ENCODE data around the gene METTL1. TPM values are rescaled to one million over a fixed set of nuclear protein-coding genes. Genes with fewer than 3 reads are reported as not detected.

Gene METTL1
- total and polyA plus RNA-seq, 2 donors (not counting 1 experiment from before 2014, with no cell fraction given), result 9.1 to 9.2 TPM

DNA sequence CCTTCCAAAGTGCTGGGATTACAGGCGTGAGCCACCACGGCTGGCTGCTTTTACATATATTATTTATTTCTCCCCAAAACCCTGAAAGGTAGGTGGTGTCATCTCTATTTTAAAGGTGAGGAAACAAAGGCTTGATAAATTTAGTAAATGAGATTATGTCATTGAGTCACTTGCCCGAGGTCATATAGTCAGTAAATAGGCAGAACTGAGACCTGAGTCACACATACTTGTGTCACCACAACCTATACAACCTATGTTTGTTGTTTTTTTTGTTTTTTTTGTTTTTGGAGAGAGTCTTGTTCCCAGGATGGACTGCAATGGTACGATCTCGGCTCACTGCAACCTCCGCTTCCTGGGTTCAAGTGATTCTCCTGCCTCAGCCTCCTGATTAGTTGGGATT lies 23.4 kb upstream of the METTL1 start:
- H3K4me3 ChIP-seq (ENCODE audit: control extremely low read depth in 1 of 5, extremely low read depth in 1 of 5, insufficient read depth in 1 of 5, low read depth in 2 of 5, low read length in 4 of 5), result no peak overlapping the region
- no peak overlapping the region for H2AFZ ChIP-seq (ENCODE audit: insufficient read depth, low read depth, low read length, poor library complexity, severe bottlenecking)
- Mint-ChIP-seq H3K4me1 (no peaks in the 10 kb centered on the region), H3K27ac (no peak overlapping the region), H3K4me3 (no peak overlapping the region), H3K9me3 (ENCODE audit: insufficient read depth) (no peaks in the 10 kb centered on the region), H3K27me3 (no peaks in the 10 kb centered on the region)
- CTCF ChIA-PET, result interaction anchor here (1.6 kb wide), 1 partner anchor 8 kb away, joined by 6 read pairs; no protein-coding TSS in a partner anchor
- peaks cover 0 to 62% of the 10 kb centered on the region in 2 experiments for H3K36me3 ChIP-seq (replicated peaks in 1 of 2; ENCODE audit: control extremely low read depth in 1 of 2, control insufficient read depth in 1 of 2, extremely low read depth in 1 of 2, insufficient read depth in 2 of 2, low read length in 1 of 2)
- H3K79me2 ChIP-seq (ENCODE audit: control insufficient read depth, insufficient read depth, low read length), result peaks cover 7% of the 10 kb centered on the region
- intact Hi-C loops (cut with micrococcal nuclease), result no loop called here
- H4K20me1 ChIP-seq (ENCODE audit: control insufficient read depth, insufficient read depth, low read length, poor library complexity, severe bottlenecking), result no peaks in the 10 kb centered on the region
- H3K9me3 ChIP-seq (ENCODE audit: control extremely low read depth in 1 of 3, control insufficient read depth in 2 of 3, insufficient read depth in 1 of 3, low read length in 2 of 3), result no peaks in the 10 kb centered on the region
- ATAC-seq (ENCODE audit: low read depth) (no peak), DNase-seq (no peak)
- H3K9ac ChIP-seq (ENCODE audit: low read length), result no peak overlapping the region
- 92% methylated on average over 3 of the region's 6 CpGs for WGBS (ENCODE audit: insufficient coverage)
- POLR2A ChIA-PET, result no interaction called here
- H3K4me2 ChIP-seq (replicated peaks; ENCODE audit: low read depth, low read length, poor library complexity, severe bottlenecking), result no peak overlapping the region
- TF ChIP-seq, protein P1, sequence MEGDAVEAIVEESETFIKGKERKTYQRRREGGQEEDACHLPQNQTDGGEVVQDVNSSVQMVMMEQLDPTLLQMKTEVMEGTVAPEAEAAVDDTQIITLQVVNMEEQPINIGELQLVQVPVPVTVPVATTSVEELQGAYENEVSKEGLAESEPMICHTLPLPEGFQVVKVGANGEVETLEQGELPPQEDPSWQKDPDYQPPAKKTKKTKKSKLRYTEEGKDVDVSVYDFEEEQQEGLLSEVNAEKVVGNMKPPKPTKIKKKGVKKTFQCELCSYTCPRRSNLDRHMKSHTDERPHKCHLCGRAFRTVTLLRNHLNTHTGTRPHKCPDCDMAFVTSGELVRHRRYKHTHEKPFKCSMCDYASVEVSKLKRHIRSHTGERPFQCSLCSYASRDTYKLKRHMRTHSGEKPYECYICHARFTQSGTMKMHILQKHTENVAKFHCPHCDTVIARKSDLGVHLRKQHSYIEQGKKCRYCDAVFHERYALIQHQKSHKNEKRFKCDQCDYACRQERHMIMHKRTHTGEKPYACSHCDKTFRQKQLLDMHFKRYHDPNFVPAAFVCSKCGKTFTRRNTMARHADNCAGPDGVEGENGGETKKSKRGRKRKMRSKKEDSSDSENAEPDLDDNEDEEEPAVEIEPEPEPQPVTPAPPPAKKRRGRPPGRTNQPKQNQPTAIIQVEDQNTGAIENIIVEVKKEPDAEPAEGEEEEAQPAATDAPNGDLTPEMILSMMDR (IDR thresholded peaks at IDR 0.05), result no peak
- TF ChIP-seq EZH2 (IDR thresholded peaks at IDR 0.05; ENCODE audit: borderline replicate concordance, insufficient read depth, low read depth, low read length, poor library complexity, severe bottlenecking), result no peak
- no peak overlapping the region for H3K27ac ChIP-seq (ENCODE audit: low read length in 2 of 2)
- H3K4me1 ChIP-seq (ENCODE audit: control insufficient read depth in 2 of 2, insufficient read depth in 2 of 2, low read length in 2 of 2), result no peaks in the 10 kb centered on the region
- no peaks in the 10 kb centered on the region for H3K27me3 ChIP-seq (replicated peaks in 1 of 4; ENCODE audit: control extremely low read depth in 1 of 4, control insufficient read depth in 3 of 4, insufficient read depth in 4 of 4, low read length in 3 of 4)

DNA sequence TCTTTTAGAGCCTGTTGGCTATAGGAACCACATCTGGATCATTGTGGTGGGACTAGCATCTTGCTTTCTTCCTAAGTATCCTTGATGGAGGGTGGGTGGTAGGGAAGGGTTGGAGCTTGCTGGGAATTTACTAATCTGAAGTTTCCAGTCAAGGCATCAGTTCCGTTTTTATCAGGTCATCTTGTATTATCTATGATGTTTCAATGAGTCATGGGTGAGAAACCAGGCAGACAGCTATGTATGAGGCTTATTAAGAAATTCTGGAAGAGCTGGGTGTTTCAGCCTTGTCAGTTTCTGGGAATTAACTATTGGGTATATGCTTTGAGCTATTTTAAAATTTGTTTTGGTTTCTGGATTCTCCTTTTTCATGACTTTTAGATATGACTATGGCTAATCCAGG lies 22.0 kb upstream of the METTL1 start:
- Mint-ChIP-seq H3K27ac (no peak overlapping the region), H3K4me1 (no peaks in the 10 kb centered on the region), H3K27me3 (no peaks in the 10 kb centered on the region), H3K4me3 (no peak overlapping the region), H3K9me3 (ENCODE audit: insufficient read depth) (no peaks in the 10 kb centered on the region)
- peaks cover 7% of the 10 kb centered on the region for H3K79me2 ChIP-seq (ENCODE audit: control insufficient read depth, insufficient read depth, low read length)
- no peak overlapping the region for H2AFZ ChIP-seq (ENCODE audit: insufficient read depth, low read depth, low read length, poor library complexity, severe bottlenecking)
- no peaks in the 10 kb centered on the region for H4K20me1 ChIP-seq (ENCODE audit: control insufficient read depth, insufficient read depth, low read length, poor library complexity, severe bottlenecking)
- no peaks in the 10 kb centered on the region for H3K4me1 ChIP-seq (ENCODE audit: control insufficient read depth in 2 of 2, insufficient read depth in 2 of 2, low read length in 2 of 2)
- no peak overlapping the region for H3K4me2 ChIP-seq (replicated peaks; ENCODE audit: low read depth, low read length, poor library complexity, severe bottlenecking)
- H3K36me3 ChIP-seq (replicated peaks in 1 of 2; ENCODE audit: control extremely low read depth in 1 of 2, control insufficient read depth in 1 of 2, extremely low read depth in 1 of 2, insufficient read depth in 2 of 2, low read length in 1 of 2), result peaks cover 0 to 59% of the 10 kb centered on the region in 2 experiments
- intact Hi-C loops (cut with micrococcal nuclease), result no loop called here
- ChIA-PET POLR2A (no interaction called here), CTCF (interaction anchor here (0.9 to 1.6 kb wide), 3 partner anchors 9 to 111 kb away, joined by 4 to 6 read pairs (median 4); no protein-coding TSS in a partner anchor)
- 78% methylated on average over 1 of the region's 1 CpG for WGBS (ENCODE audit: insufficient coverage)
- no peak for DNase-seq
- no peaks in the 10 kb centered on the region for H3K9me3 ChIP-seq (ENCODE audit: control extremely low read depth in 1 of 3, control insufficient read depth in 2 of 3, insufficient read depth in 1 of 3, low read length in 2 of 3)
- H3K27me3 ChIP-seq (replicated peaks in 1 of 4; ENCODE audit: control extremely low read depth in 1 of 4, control insufficient read depth in 3 of 4, insufficient read depth in 4 of 4, low read length in 3 of 4), result no peaks in the 10 kb centered on the region
- no peak overlapping the region for H3K27ac ChIP-seq (ENCODE audit: low read length in 2 of 2)
- no peak for ATAC-seq (ENCODE audit: low read depth)
- TF ChIP-seq, protein P1 (IDR thresholded peaks at IDR 0.05), result no peak
- TF ChIP-seq EZH2 (IDR thresholded peaks at IDR 0.05; ENCODE audit: borderline replicate concordance, insufficient read depth, low read depth, low read length, poor library complexity, severe bottlenecking), result no peak
- H3K4me3 ChIP-seq (ENCODE audit: control extremely low read depth in 1 of 5, extremely low read depth in 1 of 5, insufficient read depth in 1 of 5, low read depth in 2 of 5, low read length in 4 of 5), result no peak overlapping the region
- no peak overlapping the region for H3K9ac ChIP-seq (ENCODE audit: low read length)
